Measurements from ENCODE around the gene IFNL3.
"Not testable (repeated sequence)": the region's sequence is repeated elsewhere in the genome, so short reads cannot be mapped to it uniquely, and the experiment has no call there.

GRCh38 chr19:39244410-39245100, at the start of gene IFNL3:
- TF ChIP-seq ZNF317 (CRISPR knock-in tag; IDR thresholded peaks at IDR 0.05; ENCODE audit: borderline replicate concordance, low read depth); CTCF (IDR thresholded peaks at IDR 0.05): not testable (repeated sequence)
- TF ChIP-seq, protein P1, sequence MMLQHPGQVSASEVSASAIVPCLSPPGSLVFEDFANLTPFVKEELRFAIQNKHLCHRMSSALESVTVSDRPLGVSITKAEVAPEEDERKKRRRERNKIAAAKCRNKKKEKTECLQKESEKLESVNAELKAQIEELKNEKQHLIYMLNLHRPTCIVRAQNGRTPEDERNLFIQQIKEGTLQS (CRISPR knock-in tag; conservative IDR thresholded peaks at IDR 0.05) = not testable (repeated sequence)
